IgD-negative memory B cell (primary cell): ENCODE results near the gene FLT3. TPM values are rescaled to one million over a fixed set of nuclear protein-coding genes. Genes with fewer than 3 reads are reported as not detected.
"Not testable (repeated sequence)": the region's sequence is repeated elsewhere in the genome, so short reads cannot be mapped to it uniquely, and the experiment has no call there.

Experiments
- H3K27ac Mint-ChIP-seq, 3 donors: one replicate each; pipeline ENCODE4 v1.8.0; 2020 to 2022; ENCODE audit warnings: mild to moderate bottlenecking in 3 of 3, mixed read lengths in 3 of 3, moderate library complexity in 1 of 3
- H3K27me3 Mint-ChIP-seq: one replicate; pipeline ENCODE4 v1.8.0; 2021; ENCODE audit warnings: mixed read lengths
- H3K36me3 Mint-ChIP-seq: one replicate; pipeline ENCODE4 v1.8.0; 2020; ENCODE audit warnings: mild to moderate bottlenecking, mixed read lengths
- H3K4me1 Mint-ChIP-seq, 3 donors: one replicate each; pipeline ENCODE4 v1.8.0; 2020 to 2022; ENCODE audit warnings: mixed read lengths in 3 of 3, mild to moderate bottlenecking in 1 of 3
- H3K4me3 Mint-ChIP-seq, 4 donors: one replicate each; pipeline ENCODE4 v1.8.0; 2020 to 2022; ENCODE audit warnings: mild to moderate bottlenecking in 4 of 4, mixed read lengths in 4 of 4, moderate library complexity in 3 of 4
- H3K9me3 Mint-ChIP-seq, 3 donors: one replicate each; pipeline ENCODE4 v1.8.0; 2020 to 2021; ENCODE audit warnings: mixed read lengths in 3 of 3, mild to moderate bottlenecking in 1 of 3
- polyA plus RNA-seq: library from polyadenylated mRNA; unstranded; fragments of 300-500 nt; fragmentation: Illumina TruSeq; gene quantifications from one replicate; pipeline ENCODE4 v1.2.3, GENCODE V29; 2021

The FLT3 gene
- polyA plus RNA-seq, 1 donor from 2014 or later, result 0.80 TPM

GRCh38 chr13:27964206-27964605 is 136.2 kb downstream of the FLT3 start:
- not testable (repeated sequence) for H3K27ac Mint-ChIP-seq, H3K4me3 Mint-ChIP-seq, H3K36me3 Mint-ChIP-seq, H3K9me3 Mint-ChIP-seq
- Mint-ChIP-seq H3K27me3 (peaks cover 68% of the 10 kb centered on the region), H3K4me1 (peaks cover 18 to 20% (median 18%) of the 10 kb centered on the region in 3 donors)

DNA sequence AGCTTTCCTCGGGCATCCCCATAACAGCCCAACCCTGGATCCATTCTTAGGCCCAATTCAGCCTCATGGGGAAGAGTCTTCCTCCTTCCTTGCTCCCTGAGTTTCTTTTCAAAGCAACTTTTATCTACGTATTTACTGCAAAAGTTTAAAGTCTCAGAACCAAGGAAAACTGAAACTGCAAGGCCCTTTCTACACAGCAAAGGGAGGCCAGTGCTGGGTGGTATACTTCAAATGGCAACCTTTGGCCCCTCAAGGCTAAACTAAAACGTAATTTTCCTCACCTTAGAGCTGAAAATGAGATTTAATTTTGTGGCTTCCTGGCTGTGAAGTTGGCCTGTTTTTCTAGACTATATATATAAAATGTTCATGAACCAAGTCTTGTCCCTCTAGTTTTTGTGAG is 136.9 kb downstream of the FLT3 start:
- Mint-ChIP-seq H3K4me3 (peak overlapping the region in 1 of 4 donors; percentile 57), H3K27ac (no peak overlapping the region), H3K4me1 (peaks cover 16 to 18% (median 16%) of the 10 kb centered on the region in 3 donors), H3K9me3 (peaks cover 0 to 1% (median 0%) of the 10 kb centered on the region in 3 donors), H3K27me3 (peaks cover 72% of the 10 kb centered on the region), H3K36me3 (no peaks in the 10 kb centered on the region)

GRCh38 chr13:27962982-27963381 is 137.4 kb downstream of the FLT3 start:
- no peaks in the 10 kb centered on the region for H3K36me3 Mint-ChIP-seq
- H3K4me3 Mint-ChIP-seq, result peak overlapping the region in 1 of 4 donors; percentile 57
- peaks cover 15 to 18% (median 16%) of the 10 kb centered on the region in 3 donors for H3K4me1 Mint-ChIP-seq
- H3K27me3 Mint-ChIP-seq, result peaks cover 76% of the 10 kb centered on the region
- H3K9me3 Mint-ChIP-seq, result peaks cover 0 to 1% (median 0%) of the 10 kb centered on the region in 3 donors
- H3K27ac Mint-ChIP-seq, result no peak overlapping the region

- peak overlapping the region in 1 of 3 donors; percentile 76 for H3K27ac Mint-ChIP-seq
- peak overlapping the region in 2 of 4 donors; percentile 22 to 76 for H3K4me3 Mint-ChIP-seq
- peaks cover 9 to 14% (median 12%) of the 10 kb centered on the region in 3 donors for H3K4me1 Mint-ChIP-seq
- peaks cover 74% of the 10 kb centered on the region for H3K27me3 Mint-ChIP-seq
- peaks cover 0 to 1% (median 0%) of the 10 kb centered on the region in 3 donors for H3K9me3 Mint-ChIP-seq
- no peaks in the 10 kb centered on the region for H3K36me3 Mint-ChIP-seq
Observed at GRCh38 chr13:27962128-27962841, 138.1 kb downstream of the FLT3 start.

DNA sequence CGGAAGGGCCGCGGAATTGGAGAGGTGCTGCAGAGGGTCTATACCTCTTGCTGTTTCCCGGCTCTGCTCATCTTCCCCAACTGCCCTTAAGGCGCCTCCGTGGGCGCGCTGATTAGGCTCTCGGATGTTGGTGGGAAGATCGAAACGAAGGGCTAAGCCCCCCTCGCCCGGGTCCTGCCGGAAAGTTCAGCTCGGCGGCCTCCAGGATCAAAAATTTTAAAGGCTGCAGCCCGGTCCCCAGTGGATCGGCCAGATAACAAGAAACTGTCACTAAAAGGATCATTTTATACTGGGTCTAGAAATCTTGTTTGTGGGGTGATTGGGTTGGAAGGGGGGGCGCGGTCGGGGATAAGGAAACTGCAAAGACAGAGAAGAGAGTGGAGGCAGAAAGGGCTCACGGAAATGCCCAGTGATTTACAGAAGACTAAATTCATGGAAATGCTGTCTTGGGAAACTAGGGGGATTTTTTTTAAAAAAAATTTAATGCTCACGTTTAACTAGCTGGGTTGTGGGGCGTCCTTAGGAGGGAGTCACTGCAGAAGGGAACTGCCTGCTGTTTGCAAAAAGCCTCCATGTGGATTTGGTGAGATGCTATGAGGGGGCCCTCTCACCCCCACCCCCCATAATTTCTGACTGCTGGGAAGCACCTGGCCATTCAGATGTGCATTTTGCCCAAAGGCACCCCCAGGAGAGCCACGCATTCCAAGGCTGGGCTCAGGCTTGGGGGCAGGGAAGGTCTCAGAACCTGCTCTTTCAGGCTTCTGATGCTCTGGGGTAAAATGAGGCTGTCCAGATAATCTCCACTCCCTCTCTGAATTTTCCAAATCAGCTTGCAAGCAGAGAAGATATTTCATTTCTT is 138.9 kb downstream of the FLT3 start:
- H3K27ac Mint-ChIP-seq, result peak overlapping the region in 1 of 3 donors; percentile 76
- H3K27me3 Mint-ChIP-seq, result peaks cover 73% of the 10 kb centered on the region
- H3K4me1 Mint-ChIP-seq, result peaks cover 7 to 11% (median 9%) of the 10 kb centered on the region in 3 donors
- H3K9me3 Mint-ChIP-seq, result peaks cover 0 to 1% (median 0%) of the 10 kb centered on the region in 3 donors
- no peaks in the 10 kb centered on the region for H3K36me3 Mint-ChIP-seq
- H3K4me3 Mint-ChIP-seq, result peak overlapping the region; percentile 34 to 76 (median 65)

DNA sequence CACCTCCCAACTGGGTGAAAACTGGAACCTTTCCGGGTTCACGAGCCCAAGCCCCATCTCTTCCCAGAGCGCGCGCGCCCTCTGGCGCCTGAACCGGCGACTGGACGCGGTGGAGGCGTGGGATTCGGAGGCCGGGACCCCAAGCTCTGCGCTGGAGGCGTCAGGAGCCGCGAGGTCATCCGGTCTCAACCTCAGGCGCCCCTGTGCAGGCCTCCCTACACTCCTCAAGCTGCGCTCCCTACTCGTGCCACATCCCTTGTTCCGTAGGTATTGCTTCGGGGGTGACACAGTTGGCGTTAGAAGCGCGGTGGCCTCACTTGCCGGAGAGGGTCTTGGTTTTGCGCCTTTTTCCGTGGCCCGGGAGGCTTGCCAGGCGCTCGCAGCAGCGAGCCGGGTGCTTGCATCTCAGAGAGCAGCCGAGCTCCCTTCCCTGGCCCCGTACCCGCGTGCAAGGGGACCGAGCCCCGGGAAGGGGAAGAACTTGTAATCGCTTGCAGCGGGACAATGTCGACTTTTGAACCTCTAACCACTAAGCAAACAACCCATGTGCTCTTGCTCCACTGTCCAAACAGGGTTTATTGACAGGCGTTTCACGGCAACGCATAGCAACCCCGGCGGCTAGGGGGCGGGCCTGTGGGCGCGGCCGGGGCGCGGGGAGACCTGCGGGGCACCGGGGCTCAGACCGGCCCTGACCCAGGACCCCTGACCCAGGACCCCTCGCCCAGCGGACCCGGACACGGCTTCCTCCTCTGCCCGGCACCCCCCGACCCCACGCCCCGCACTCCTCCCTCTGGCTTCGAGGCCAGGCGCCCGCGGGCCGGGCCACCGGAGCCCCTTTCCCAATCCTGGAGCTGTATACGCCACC is 139.8 kb downstream of the FLT3 start:
- Mint-ChIP-seq H3K4me1 (peaks cover 5 to 11% (median 9%) of the 10 kb centered on the region in 3 donors), H3K27me3 (peaks cover 69% of the 10 kb centered on the region), H3K27ac (peak overlapping the region in 1 of 3 donors; percentile 71), H3K9me3 (no peaks in the 10 kb centered on the region), H3K36me3 (no peaks in the 10 kb centered on the region), H3K4me3 (peak overlapping the region; percentile 40 to 82 (median 76))

GRCh38 chr13:27959976-27960361 is 140.4 kb downstream of the FLT3 start:
- no peaks in the 10 kb centered on the region for H3K9me3 Mint-ChIP-seq
- peaks cover 7 to 13% (median 9%) of the 10 kb centered on the region in 3 donors for H3K4me1 Mint-ChIP-seq
- H3K27ac Mint-ChIP-seq, result peak overlapping the region in 1 of 3 donors; percentile 54
- no peaks in the 10 kb centered on the region for H3K36me3 Mint-ChIP-seq
- H3K27me3 Mint-ChIP-seq, result peaks cover 69% of the 10 kb centered on the region
- H3K4me3 Mint-ChIP-seq, result no peak overlapping the region

DNA sequence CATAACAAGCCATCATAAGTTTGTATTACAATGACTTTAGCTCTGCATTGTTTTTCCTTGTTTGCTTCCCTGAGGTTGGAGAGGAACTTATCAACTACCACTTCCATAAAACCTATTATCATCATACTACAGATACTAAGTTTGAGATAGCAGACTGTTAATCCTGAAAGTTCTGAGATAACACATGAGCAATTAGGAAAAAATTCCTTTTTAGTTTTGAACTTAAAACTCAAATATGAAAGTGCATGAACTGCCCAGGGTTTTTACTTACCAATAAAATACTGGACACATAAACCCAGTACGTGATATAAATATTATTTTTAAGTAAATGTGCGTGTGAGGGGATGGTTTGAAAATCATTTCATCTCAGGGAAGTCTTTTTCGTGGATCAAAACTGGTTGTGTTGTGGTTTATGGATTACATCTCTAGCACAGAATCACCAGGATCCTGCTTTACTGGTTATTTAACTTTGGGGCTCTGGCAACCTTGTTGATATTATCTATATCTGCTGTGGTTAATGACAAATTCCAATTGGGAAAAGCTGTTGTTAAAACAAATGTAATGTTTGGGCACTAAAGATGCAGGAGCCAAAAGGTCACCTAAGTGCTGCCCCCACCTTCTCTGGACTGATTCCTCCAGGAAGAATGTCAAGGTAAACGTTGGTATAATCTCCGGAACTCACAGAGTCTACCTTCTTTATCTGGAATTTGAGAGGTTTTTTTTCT is 143.6 kb downstream of the FLT3 start:
- H3K36me3 Mint-ChIP-seq, result no peaks in the 10 kb centered on the region
- no peaks in the 10 kb centered on the region for H3K9me3 Mint-ChIP-seq
- no peak overlapping the region for H3K27ac Mint-ChIP-seq
- H3K27me3 Mint-ChIP-seq, result peaks cover 66% of the 10 kb centered on the region
- no peak overlapping the region for H3K4me3 Mint-ChIP-seq
- peaks cover 12 to 14% (median 14%) of the 10 kb centered on the region in 3 donors for H3K4me1 Mint-ChIP-seq

DNA sequence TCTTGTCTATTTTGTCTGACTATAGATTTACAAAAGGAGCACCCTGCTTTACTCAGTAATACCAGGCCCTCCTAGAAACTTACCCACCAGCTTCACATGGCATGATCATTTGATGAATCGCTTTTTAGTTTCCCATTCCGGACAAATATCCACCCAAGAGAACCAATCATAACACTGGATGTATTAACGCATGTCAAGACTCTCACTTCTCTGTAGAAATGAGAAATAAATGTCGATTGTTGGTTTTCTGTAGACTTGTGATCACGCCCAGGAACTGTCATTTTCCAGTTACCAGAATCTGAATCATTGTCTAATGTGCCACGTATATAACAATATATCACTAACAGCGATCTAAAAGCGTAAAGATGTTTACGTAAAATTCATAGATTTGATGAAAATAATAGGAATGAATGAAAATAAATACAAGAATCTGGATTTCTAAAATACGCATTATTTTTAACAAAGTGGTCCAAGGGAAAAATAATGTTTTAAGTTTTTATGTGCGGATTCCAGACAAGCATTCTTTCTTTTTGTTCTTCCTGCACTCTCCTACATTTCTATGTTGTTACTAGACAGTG is 145.3 kb downstream of the FLT3 start:
- peak overlapping the region in 2 of 4 donors; percentile 9 to 43 for H3K4me3 Mint-ChIP-seq
- peak overlapping the region in 1 of 3 donors; percentile 16 for H3K27ac Mint-ChIP-seq
- H3K4me1 Mint-ChIP-seq, result peaks cover 9 to 11% (median 10%) of the 10 kb centered on the region in 3 donors
- peaks cover 0 to 5% (median 3%) of the 10 kb centered on the region in 3 donors for H3K9me3 Mint-ChIP-seq
- H3K27me3 Mint-ChIP-seq, result peaks cover 57% of the 10 kb centered on the region
- H3K36me3 Mint-ChIP-seq, result no peaks in the 10 kb centered on the region

- no peak overlapping the region for H3K27ac Mint-ChIP-seq
- H3K36me3 Mint-ChIP-seq, result peaks cover 2% of the 10 kb centered on the region
- peaks cover 6 to 10% (median 9%) of the 10 kb centered on the region in 3 donors for H3K4me1 Mint-ChIP-seq
- peaks cover 53% of the 10 kb centered on the region for H3K27me3 Mint-ChIP-seq
- H3K4me3 Mint-ChIP-seq, result peak overlapping the region in 3 of 4 donors; percentile 69 to 86 (median 77)
- peaks cover 0 to 8% (median 7%) of the 10 kb centered on the region in 3 donors for H3K9me3 Mint-ChIP-seq
Observed at GRCh38 chr13:27954406-27954851, 145.9 kb downstream of the FLT3 start.

GRCh38 chr13:27953676-27954405 is 146.5 kb downstream of the FLT3 start:
- Mint-ChIP-seq H3K36me3 (peaks cover 2% of the 10 kb centered on the region), H3K27ac (peak overlapping the region; percentile 59 to 95 (median 89)), H3K27me3 (peaks cover 50% of the 10 kb centered on the region), H3K4me3 (peak overlapping the region; percentile 72 to 91 (median 80)), H3K9me3 (peaks cover 0 to 8% (median 7%) of the 10 kb centered on the region in 3 donors), H3K4me1 (peaks cover 6 to 10% (median 9%) of the 10 kb centered on the region in 3 donors)
